ENCODE data around the gene SCYL2.

DNA sequence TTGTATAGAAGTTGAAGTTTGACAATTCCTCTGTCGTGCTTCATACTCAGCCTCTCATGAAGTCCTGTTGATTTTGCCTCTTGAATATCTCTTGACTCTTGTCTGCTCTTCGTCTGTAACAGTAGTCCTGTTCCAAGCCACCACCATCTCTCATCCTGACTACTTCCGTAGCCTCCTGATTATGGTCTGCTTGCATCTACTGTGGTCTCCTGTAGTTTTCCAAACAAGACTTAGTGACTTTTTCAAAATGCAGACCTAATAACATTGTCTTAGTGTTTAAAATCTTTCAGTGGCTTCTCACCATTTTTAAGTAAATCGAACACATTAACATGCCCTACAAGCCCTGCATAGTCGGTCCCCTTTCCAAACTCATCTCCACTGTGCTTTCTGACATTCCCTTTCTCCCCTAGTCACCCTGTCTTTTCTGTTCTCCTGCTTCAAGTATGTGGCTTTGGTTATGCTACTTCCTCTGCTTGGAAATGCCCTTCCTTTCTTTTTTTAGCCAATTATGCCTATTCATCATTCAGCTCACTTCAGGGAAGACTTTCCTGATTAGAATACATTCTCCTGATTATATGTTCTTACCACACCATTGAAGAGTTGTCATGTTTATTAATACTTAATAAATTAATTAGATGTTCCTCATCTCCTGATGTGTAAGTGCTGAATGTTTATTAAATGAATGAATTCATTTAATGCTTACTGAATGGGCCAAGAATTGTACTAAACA lies 2.0 kb downstream of the SCYL2 start:
- TF ChIP-seq, protein P1, sequence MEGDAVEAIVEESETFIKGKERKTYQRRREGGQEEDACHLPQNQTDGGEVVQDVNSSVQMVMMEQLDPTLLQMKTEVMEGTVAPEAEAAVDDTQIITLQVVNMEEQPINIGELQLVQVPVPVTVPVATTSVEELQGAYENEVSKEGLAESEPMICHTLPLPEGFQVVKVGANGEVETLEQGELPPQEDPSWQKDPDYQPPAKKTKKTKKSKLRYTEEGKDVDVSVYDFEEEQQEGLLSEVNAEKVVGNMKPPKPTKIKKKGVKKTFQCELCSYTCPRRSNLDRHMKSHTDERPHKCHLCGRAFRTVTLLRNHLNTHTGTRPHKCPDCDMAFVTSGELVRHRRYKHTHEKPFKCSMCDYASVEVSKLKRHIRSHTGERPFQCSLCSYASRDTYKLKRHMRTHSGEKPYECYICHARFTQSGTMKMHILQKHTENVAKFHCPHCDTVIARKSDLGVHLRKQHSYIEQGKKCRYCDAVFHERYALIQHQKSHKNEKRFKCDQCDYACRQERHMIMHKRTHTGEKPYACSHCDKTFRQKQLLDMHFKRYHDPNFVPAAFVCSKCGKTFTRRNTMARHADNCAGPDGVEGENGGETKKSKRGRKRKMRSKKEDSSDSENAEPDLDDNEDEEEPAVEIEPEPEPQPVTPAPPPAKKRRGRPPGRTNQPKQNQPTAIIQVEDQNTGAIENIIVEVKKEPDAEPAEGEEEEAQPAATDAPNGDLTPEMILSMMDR (optimal IDR thresholded peaks at IDR 0.05 in 1 of 3, IDR thresholded peaks at IDR 0.05 in 1 of 3, conservative IDR thresholded peaks at IDR 0.05 in 1 of 3; ENCODE audit: extremely low read depth in 1 of 3, insufficient read depth in 2 of 3, low read length in 3 of 3), result no peak
- TF ChIP-seq EZH2 (IDR thresholded peaks at IDR 0.05; ENCODE audit: low read length), result no peak
